Endothelial cell of umbilical vein (primary cell): ENCODE data around the gene PFKFB3. TPM values are rescaled to one million over a fixed set of nuclear protein-coding genes. Genes with fewer than 3 reads are reported as not detected.

Experiments
- polyA plus RNA-seq, 4 experiments: library from polyadenylated mRNA; depleted of rRNA in 3 of 4; stranded (reverse) in 3 of 4; unstranded in 1 of 4; fragments of >200 nt; gene quantifications; 2 replicates each; pipeline versions ENCODE4 v1.2.1 to v1.2.3, GENCODE V29; 2011 to 2012; ENCODE audit warnings: missing spikeins in 1 of 4
- small RNA-seq: library from RNA; depleted of rRNA; stranded (forward); fragments of <200 nt; gene quantifications from one replicate; pipeline ENCODE3, GENCODE V24; 2012; ENCODE audit warnings: low replicate concordance, low read depth; ENCODE audit not compliant: insufficient read depth, insufficient read length
- total RNA-seq: library from RNA; stranded (reverse); gene quantifications from 2 replicates; pipeline ENCODE4 v1.2.3, GENCODE V29; 2021

PFKFB3 gene
- total and polyA plus RNA-seq, 2 donors (not counting 3 experiments of a cell fraction or from before 2014, with no cell fraction given), result 15.8 to 33.7 TPM

Small RNA genes lying within 50 kb of the gene (small RNA-seq; reads per million reads assigned to genes)
- not detected for gene RF00019

Other genes with a start within 250 kb of the PFKFB3 start
- gene IL15RA, start 225.4 kb upstream of the PFKFB3 start, total RNA-seq, result 16.1 and 18.8 TPM in 2 replicates
- 20.6 and 25.1 TPM in 2 replicates for gene IL15RA, start 225.4 kb upstream of the PFKFB3 start, polyA plus RNA-seq
- gene IL2RA, start 140.6 kb upstream of the PFKFB3 start, total RNA-seq, result not detected in 2 replicates
- not detected in 2 replicates for gene IL2RA, start 140.6 kb upstream of the PFKFB3 start, polyA plus RNA-seq
- 148 TPM in 2 replicates for gene RBM17, start 113.9 kb upstream of the PFKFB3 start, total RNA-seq
- gene RBM17, start 113.9 kb upstream of the PFKFB3 start, polyA plus RNA-seq, result 15.5 and 23.1 TPM in 2 replicates